Hematopoietic multipotent progenitor cell (in vitro differentiated cells): ENCODE measurements around the gene TYW1. TPM values are rescaled to one million over a fixed set of nuclear protein-coding genes. Genes with fewer than 3 reads are reported as not detected.
A peak's percentile ranks its signal among the peaks of the same experiment; 100 is the strongest.
"Not testable (repeated sequence)": the region's sequence is repeated elsewhere in the genome, so short reads cannot be mapped to it uniquely, and the experiment has no call there.

Source experiments
- DNase-seq, 3 donors: peaks; one replicate each; pipeline ENCODE4 v3.0.0-alpha.2; 2011 to 2015; ENCODE audit warnings: low read depth in 2 of 3, low spot score in 2 of 3
- small RNA-seq: library from RNA; depleted of rRNA; stranded (forward); fragments of <200 nt; gene quantifications from one replicate; pipeline ENCODE3, GENCODE V24; 2012
- total RNA-seq: library from RNA; depleted of rRNA; stranded (reverse); fragments of >200 nt; gene quantifications from one replicate; pipeline ENCODE4 v1.2.3, GENCODE V29; 2012

The TYW1 gene
- total RNA-seq, 1 donor: 12.7 TPM

- DNase-seq: not testable (repeated sequence)
Observed at GRCh38 chr7:67229018-67229417, 232.4 kb downstream of the TYW1 start.

GRCh38 chr7:67230029-67230428 lies 233.4 kb downstream of the TYW1 start:
- DNase-seq: not testable (repeated sequence)

GRCh38 chr7:67233506-67233905 lies 236.9 kb downstream of the TYW1 start:
- not testable (repeated sequence) for DNase-seq

- DNase-seq: not testable (repeated sequence)
Observed at GRCh38 chr7:67236216-67236615, 239.6 kb downstream of the TYW1 start.

GRCh38 chr7:67242871-67243270 lies 246.2 kb downstream of the TYW1 start:
- DNase-seq: not testable (repeated sequence)

- not testable (repeated sequence) for DNase-seq
Observed at GRCh38 chr7:67248364-67248763, 251.7 kb downstream of the TYW1 start.

GRCh38 chr7:67251986-67252558 lies 255.4 kb downstream of the TYW1 start:
- peak in 1 of 3 donors; percentile 5 for DNase-seq

- DNase-seq: not testable (repeated sequence)
Observed at GRCh38 chr7:67255076-67255475, 258.4 kb downstream of the TYW1 start.

GRCh38 chr7:67257779-67258178 lies 261.1 kb downstream of the TYW1 start:
- not testable (repeated sequence) for DNase-seq

GRCh38 chr7:67259363-67259762 lies 262.7 kb downstream of the TYW1 start:
- not testable (repeated sequence) for DNase-seq

- not testable (repeated sequence) for DNase-seq
Observed at GRCh38 chr7:67260166-67260586, 263.5 kb downstream of the TYW1 start.

GRCh38 chr7:67264000-67264399 lies 267.4 kb downstream of the TYW1 start:
- not testable (repeated sequence) for DNase-seq

GRCh38 chr7:67266070-67266469 lies 269.4 kb downstream of the TYW1 start:
- not testable (repeated sequence) for DNase-seq

- no peak for DNase-seq
Observed at GRCh38 chr7:67267914-67268313, 271.3 kb downstream of the TYW1 start.

GRCh38 chr7:67269916-67270315 lies 273.3 kb downstream of the TYW1 start:
- DNase-seq: not testable (repeated sequence)

Small RNA genes lying within 50 kb of the gene (small RNA-seq; reads per million reads assigned to genes)
- gene AC073089.1 (not detected), gene MIR4650-1 (not detected), gene RN7SL43P (not detected)

Other genes starting within 250 kb of the TYW1 start
- 185 TPM for gene TMEM248, start 75.6 kb upstream of the TYW1 start, total RNA-seq
- gene SBDS, start 1.2 kb upstream of the TYW1 start, total RNA-seq: 23.4 TPM